K562 (cell line): ENCODE results near the gene TMEM89. TPM values are rescaled to one million over a fixed set of nuclear protein-coding genes. Genes with fewer than 3 reads are reported as not detected.

Experiments
- BRD9 ChIP-seq: fragments of 450-650 bp; IDR thresholded peaks from 2 replicates; pipeline ENCODE4 v1.6.1; 2018; ENCODE audit warnings: low read depth; ENCODE audit not compliant: partially characterized antibody
- ELF2 ChIP-seq: fragments of 250-450 bp; sonication (Bioruptor Pico); IDR thresholded peaks from 2 replicates; pipeline ENCODE4 v1.5.0; 2021; ENCODE audit warnings: mild to moderate bottlenecking
- KAT8 ChIP-seq: fragments of 450-650 bp; IDR thresholded peaks from 2 replicates; pipeline ENCODE4 v1.6.1; 2016; ENCODE audit warnings: low read depth, mild to moderate bottlenecking
- KDM5B ChIP-seq: fragments of 200-600 bp; sonication (generic); IDR thresholded peaks from 2 replicates; pipeline ENCODE4 v1.6.1; 2012; ENCODE audit warnings: low read depth, mild to moderate bottlenecking, moderate library complexity, low read length, control low read depth, inconsistent platforms; ENCODE audit not compliant: insufficient replicate concordance
- NEUROD1 ChIP-seq: fragments of 150-350 bp; IDR thresholded peaks from 2 replicates; pipeline ENCODE4 v1.6.1; 2014; ENCODE audit warnings: borderline replicate concordance, low read length, low read depth; ENCODE audit not compliant: partially characterized antibody
- NR2F6 ChIP-seq: fragments of 450-650 bp; formaldehyde crosslinking; IDR thresholded peaks from 2 replicates; pipeline ENCODE4 v1.4.0; 2020; ENCODE audit warnings: mild to moderate bottlenecking
- PHB ChIP-seq: fragments of 250-450 bp; sonication (Bioruptor Pico); IDR thresholded peaks from 2 replicates; pipeline ENCODE4 v1.5.0; 2021
- RBM17 ChIP-seq: fragments of 200-400 bp; formaldehyde crosslinking; IDR thresholded peaks from 2 replicates; pipeline ENCODE4 v1.6.1; 2017; ENCODE audit warnings: low read depth, mild to moderate bottlenecking, low read length, borderline replicate concordance
- RFX1 ChIP-seq: fragments of 450-650 bp; IDR thresholded peaks from 2 replicates; pipeline ENCODE4 v1.6.1; 2016; ENCODE audit warnings: mild to moderate bottlenecking, moderate library complexity
- SRSF3 ChIP-seq: fragments of 200-400 bp; formaldehyde crosslinking; IDR thresholded peaks from 2 replicates; pipeline ENCODE4 v1.6.1; 2016; ENCODE audit warnings: mild to moderate bottlenecking, low read length, moderate library complexity; ENCODE audit not compliant: insufficient read depth
- SRSF7 ChIP-seq: fragments of 200-400 bp; formaldehyde crosslinking; optimal IDR thresholded peaks from 2 replicates; pipeline ENCODE3; 2017; ENCODE audit warnings: mild to moderate bottlenecking, low read depth, low read length
- TBP ChIP-seq: optimal IDR thresholded peaks from 2 replicates; pipeline ENCODE3; 2011; ENCODE audit warnings: low read depth, low read length, improper control_type of control experiment
- polyA plus RNA-seq, 8 experiments: library from polyadenylated mRNA; depleted of rRNA in 4 of 8; stranded (reverse) in 5 of 8; unstranded in 3 of 8; fragments of >200 nt; fragmentation: Nextera tagmentation in 2 of 8; fragmentation: Illumina TruSeq in 1 of 8; extraction: Ambion mirVana in 2 of 8; extraction: Trizol in 1 of 8; gene quantifications; 2 replicates each; pipeline versions ENCODE4 v1.2.1 to v1.2.3, GENCODE V29; 2011 to 2014; ENCODE audit warnings: inconsistent platforms in 1 of 8, missing spikeins in 1 of 8
- total RNA-seq, 7 experiments: library from RNA; depleted of rRNA in 6 of 7; stranded (reverse); fragments of >200 nt in 6 of 7; fragmentation: Illumina TruSeq in 2 of 7; extraction: Trizol in 2 of 7; gene quantifications; 2 replicates each; pipeline versions ENCODE4 v1.2.1 to v1.2.3, GENCODE V29; 2011 to 2021; ENCODE audit warnings: low replicate concordance in 1 of 7
- TF ChIP-seq, protein P1 (sequence below), 2 experiments: fragments of 450-650 bp; formaldehyde crosslinking in 1 of 2; IDR thresholded peaks; 2 replicates each; pipeline versions ENCODE4 v1.4.0 to v1.6.1; 2014 to 2020; ENCODE audit warnings: mild to moderate bottlenecking in 2 of 2, borderline replicate concordance in 1 of 2, low read depth in 1 of 2
- TF ChIP-seq, protein P2 (sequence below), 2 experiments: fragments of 200-800 bp in 1 of 2; sonication (Bioruptor generic) in 1 of 2; sonication (generic) in 1 of 2; formaldehyde crosslinking in 1 of 2; IDR thresholded peaks in 1 of 2; conservative IDR thresholded peaks in 1 of 2; 2 replicates each; pipeline versions ENCODE4 v1.5.0 to v1.6.1; 2016 to 2020; ENCODE audit warnings: missing compliant biosample characterization in 1 of 2, missing genetic modification characterization in 1 of 2, missing genetic modification reagents in 1 of 2
- TF ChIP-seq, protein P3 (sequence below): IDR thresholded peaks from 2 replicates; pipeline ENCODE4 v1.6.1; 2012; ENCODE audit warnings: low read depth, low read length, improper control_type of control experiment, borderline replicate concordance

TMEM89 gene
- total and polyA plus RNA-seq, 9 of the 15 experiments (the other 6 are each of a cell fraction or from before 2014, with no cell fraction given) = not detected

DNA sequence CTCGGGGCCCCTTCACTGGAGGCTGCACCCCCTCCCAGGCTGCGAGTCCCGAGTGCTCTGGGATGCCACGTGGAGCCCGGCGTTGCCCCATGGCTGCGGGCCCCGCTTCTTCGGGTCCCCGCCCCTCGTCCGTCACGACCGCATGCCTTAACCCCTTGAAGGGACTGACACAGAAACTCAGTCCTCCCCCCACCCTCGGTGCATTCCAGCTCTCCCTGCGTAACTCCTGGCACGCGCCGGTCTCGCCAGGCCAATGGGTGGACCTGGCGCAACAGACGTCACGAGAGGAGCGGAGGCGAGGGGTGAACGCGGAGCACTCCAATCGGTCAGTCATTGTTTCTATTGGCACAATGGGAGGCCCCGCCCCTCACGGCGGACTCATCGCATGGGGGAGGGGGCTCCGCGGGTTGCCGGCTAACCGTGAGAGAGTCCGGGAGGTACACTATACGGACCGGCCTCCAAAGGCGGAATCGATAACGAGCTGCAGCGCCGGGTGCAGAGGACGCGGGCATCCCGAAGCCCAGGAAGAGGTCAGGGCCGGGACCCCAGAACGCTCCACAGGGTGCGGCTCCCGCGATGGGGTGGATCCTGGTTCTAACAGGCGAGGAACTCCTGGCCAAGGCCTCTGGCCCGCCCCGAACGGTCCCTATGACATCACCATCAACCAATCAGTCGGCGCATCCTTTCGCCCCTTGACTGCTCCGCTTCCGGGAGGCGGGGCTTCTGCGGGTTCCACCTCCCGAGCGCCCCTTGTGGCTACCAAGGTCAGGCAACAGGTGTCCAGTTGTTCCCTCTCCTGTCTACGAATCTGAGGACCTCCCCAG, 42.1 kb upstream of the TMEM89 start (continued):
- TF ChIP-seq, protein P1, sequence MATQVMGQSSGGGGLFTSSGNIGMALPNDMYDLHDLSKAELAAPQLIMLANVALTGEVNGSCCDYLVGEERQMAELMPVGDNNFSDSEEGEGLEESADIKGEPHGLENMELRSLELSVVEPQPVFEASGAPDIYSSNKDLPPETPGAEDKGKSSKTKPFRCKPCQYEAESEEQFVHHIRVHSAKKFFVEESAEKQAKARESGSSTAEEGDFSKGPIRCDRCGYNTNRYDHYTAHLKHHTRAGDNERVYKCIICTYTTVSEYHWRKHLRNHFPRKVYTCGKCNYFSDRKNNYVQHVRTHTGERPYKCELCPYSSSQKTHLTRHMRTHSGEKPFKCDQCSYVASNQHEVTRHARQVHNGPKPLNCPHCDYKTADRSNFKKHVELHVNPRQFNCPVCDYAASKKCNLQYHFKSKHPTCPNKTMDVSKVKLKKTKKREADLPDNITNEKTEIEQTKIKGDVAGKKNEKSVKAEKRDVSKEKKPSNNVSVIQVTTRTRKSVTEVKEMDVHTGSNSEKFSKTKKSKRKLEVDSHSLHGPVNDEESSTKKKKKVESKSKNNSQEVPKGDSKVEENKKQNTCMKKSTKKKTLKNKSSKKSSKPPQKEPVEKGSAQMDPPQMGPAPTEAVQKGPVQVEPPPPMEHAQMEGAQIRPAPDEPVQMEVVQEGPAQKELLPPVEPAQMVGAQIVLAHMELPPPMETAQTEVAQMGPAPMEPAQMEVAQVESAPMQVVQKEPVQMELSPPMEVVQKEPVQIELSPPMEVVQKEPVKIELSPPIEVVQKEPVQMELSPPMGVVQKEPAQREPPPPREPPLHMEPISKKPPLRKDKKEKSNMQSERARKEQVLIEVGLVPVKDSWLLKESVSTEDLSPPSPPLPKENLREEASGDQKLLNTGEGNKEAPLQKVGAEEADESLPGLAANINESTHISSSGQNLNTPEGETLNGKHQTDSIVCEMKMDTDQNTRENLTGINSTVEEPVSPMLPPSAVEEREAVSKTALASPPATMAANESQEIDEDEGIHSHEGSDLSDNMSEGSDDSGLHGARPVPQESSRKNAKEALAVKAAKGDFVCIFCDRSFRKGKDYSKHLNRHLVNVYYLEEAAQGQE (IDR thresholded peaks at IDR 0.05; ENCODE audit: borderline replicate concordance) = peak; percentile 36
- TF ChIP-seq, protein P1 (CRISPR knock-in tag; IDR thresholded peaks at IDR 0.05; ENCODE audit: low read depth) = peak; percentile 72; the same call in 1 of the 2 replicates
- no peak for TF ChIP-seq KAT8
- no peak for TF ChIP-seq SRSF3
- TF ChIP-seq ELF2 = peak; percentile 89
- TF ChIP-seq, protein P2, sequence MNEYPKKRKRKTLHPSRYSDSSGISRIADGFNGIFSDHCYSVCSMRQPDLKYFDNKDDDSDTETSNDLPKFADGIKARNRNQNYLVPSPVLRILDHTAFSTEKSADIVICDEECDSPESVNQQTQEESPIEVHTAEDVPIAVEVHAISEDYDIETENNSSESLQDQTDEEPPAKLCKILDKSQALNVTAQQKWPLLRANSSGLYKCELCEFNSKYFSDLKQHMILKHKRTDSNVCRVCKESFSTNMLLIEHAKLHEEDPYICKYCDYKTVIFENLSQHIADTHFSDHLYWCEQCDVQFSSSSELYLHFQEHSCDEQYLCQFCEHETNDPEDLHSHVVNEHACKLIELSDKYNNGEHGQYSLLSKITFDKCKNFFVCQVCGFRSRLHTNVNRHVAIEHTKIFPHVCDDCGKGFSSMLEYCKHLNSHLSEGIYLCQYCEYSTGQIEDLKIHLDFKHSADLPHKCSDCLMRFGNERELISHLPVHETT (CRISPR knock-in tag; conservative IDR thresholded peaks at IDR 0.05 in 1 of 2, IDR thresholded peaks at IDR 0.05 in 1 of 2) = peak in 1 of 2 experiments; percentile 44; a peak in 1 of 4 replicates
- TF ChIP-seq SRSF7 = no peak
- no peak for TF ChIP-seq NEUROD1
- no peak for TF ChIP-seq RBM17
- TF ChIP-seq, protein P3, sequence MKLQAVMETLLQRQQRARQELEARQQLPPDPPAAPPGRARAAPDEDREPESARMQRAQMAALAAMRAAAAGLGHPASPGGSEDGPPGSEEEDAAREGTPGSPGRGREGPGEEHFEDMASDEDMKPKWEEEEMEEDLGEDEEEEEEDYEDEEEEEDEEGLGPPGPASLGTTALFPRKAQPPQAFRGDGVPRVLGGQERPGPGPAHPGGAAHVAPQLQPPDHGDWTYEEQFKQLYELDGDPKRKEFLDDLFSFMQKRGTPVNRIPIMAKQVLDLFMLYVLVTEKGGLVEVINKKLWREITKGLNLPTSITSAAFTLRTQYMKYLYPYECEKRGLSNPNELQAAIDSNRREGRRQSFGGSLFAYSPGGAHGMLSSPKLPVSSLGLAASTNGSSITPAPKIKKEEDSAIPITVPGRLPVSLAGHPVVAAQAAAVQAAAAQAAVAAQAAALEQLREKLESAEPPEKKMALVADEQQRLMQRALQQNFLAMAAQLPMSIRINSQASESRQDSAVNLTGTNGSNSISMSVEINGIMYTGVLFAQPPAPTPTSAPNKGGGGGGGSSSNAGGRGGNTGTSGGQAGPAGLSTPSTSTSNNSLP = no peak
- no peak for TF ChIP-seq NR2F6
- peak; percentile 53 for TF ChIP-seq TBP
- TF ChIP-seq RFX1 = no peak
- peak; percentile 67 for TF ChIP-seq KDM5B
- TF ChIP-seq BRD9 = no peak
- no peak for TF ChIP-seq PHB (CRISPR knock-in tag)
